Panc1 (cell line): ENCODE results near the gene IGIP. TPM values are rescaled to one million over a fixed set of nuclear protein-coding genes. Genes with fewer than 3 reads are reported as not detected.

Source experiments
- ATAC-seq: fragments of 200-7000 bp; cut with Tn5 transposase; 2 replicates; pipeline ENCODE4 v1.9.1; 2020; ENCODE audit warnings: mild to moderate bottlenecking, moderate library complexity
- BruUV-seq: library from RNA; stranded (reverse); fragments of 400-500 nt; replicated peaks from 2 replicates; lab custom pipeline; 2021; lab: Mats Ljungman, UMichigan
- CTCF ChIA-PET: fragments of 300-600 bp; sonication (Branson Sonifier 250); formaldehyde crosslinking; loops from one replicate; lab custom pipeline; 2022; ENCODE audit warnings: antibody characterized with exemption; lab: Charles Lee
- POLR2A ChIA-PET: fragments of 300-600 bp; sonication (Branson Sonifier 250); formaldehyde crosslinking; loops from one replicate; lab custom pipeline; 2022; ENCODE audit warnings: antibody characterized with exemption; lab: Charles Lee
- DNase-seq: peaks from one replicate; pipeline ENCODE4 v3.0.0-alpha.2; 2010; ENCODE audit warnings: low read depth, low spot score
- H3K27ac ChIP-seq: 2 replicates; pipeline ENCODE4 v1.5.1; 2011; ENCODE audit warnings: mild to moderate bottlenecking, low read length, inconsistent platforms
- H3K27me3 ChIP-seq: fragments of 200-500 bp; sonication (Bioruptor generic); 2 replicates; pipeline ENCODE4 v1.6.0; 2014; ENCODE audit warnings: low read length, inconsistent platforms; ENCODE audit not compliant: control insufficient read depth, insufficient read depth
- H3K36me3 ChIP-seq: fragments of 200-500 bp; sonication (Bioruptor generic); 2 replicates; pipeline ENCODE4 v1.5.1; 2014; ENCODE audit warnings: inconsistent platforms, mild to moderate bottlenecking, low read length, moderate library complexity; ENCODE audit not compliant: control insufficient read depth, insufficient read depth
- H3K4me1 ChIP-seq: 2 replicates; pipeline ENCODE4 v1.5.1; 2011; ENCODE audit warnings: inconsistent platforms, mild to moderate bottlenecking, low read length, moderate library complexity; ENCODE audit not compliant: control insufficient read depth, insufficient read depth
- H3K4me3 ChIP-seq, 2 experiments: 2 replicates each; pipeline ENCODE4 v1.5.1; 2011 to 2012; ENCODE audit warnings: low read depth in 2 of 2, low read length in 2 of 2, mild to moderate bottlenecking in 2 of 2, inconsistent platforms in 1 of 2, moderate library complexity in 1 of 2
- H3K9me3 ChIP-seq: fragments of 200-500 bp; sonication (Bioruptor generic); 2 replicates; pipeline ENCODE4 v1.5.1; 2014; ENCODE audit warnings: low read depth, mild to moderate bottlenecking, inconsistent platforms, low read length, moderate library complexity; ENCODE audit not compliant: control insufficient read depth, insufficient read depth
- POLR2AphosphoS5 ChIP-seq: IDR thresholded peaks from 2 replicates; pipeline ENCODE4 v1.6.1; 2012; ENCODE audit warnings: mild to moderate bottlenecking, low read depth, low read length, moderate library complexity
- SIN3A ChIP-seq: IDR thresholded peaks from 2 replicates; pipeline ENCODE4 v1.6.1; 2012; ENCODE audit warnings: low read depth, mild to moderate bottlenecking, low read length, moderate library complexity, borderline replicate concordance; ENCODE audit not compliant: insufficient read depth
- in situ Hi-C: cut with HindIII; loops from 2 replicates; pipeline ENCODE4 v1.10.0; 2016; ENCODE audit warnings: low sequenced_read_pairs, low pct_unique_long_range_greater_than_20kb
- intact Hi-C: fragments of 100-400 bp; cut with micrococcal nuclease; formaldehyde crosslinking; loops from one replicate; pipeline ENCODE4 v1.10.0; 2022; ENCODE audit not compliant: unreplicated experiment
- total RNA-seq: library from RNA; stranded (reverse); gene quantifications from one replicate; pipeline ENCODE4 v1.2.1, GENCODE V29; 2021; ENCODE audit not compliant: unreplicated experiment
- TF ChIP-seq, protein P1 (sequence below): fragments of 450-650 bp; IDR thresholded peaks from 2 replicates; pipeline ENCODE4 v1.5.1; 2017; ENCODE audit warnings: mild to moderate bottlenecking
- TF ChIP-seq, protein P2 (sequence below), 2 experiments: IDR thresholded peaks; 2 replicates each; pipeline ENCODE4 v1.6.1; 2011 to 2012; ENCODE audit warnings: low read depth in 2 of 2, control low read depth in 1 of 2, low read length in 1 of 2, mild to moderate bottlenecking in 1 of 2, moderate library complexity in 1 of 2; ENCODE audit not compliant: insufficient read depth in 1 of 2

IGIP gene
- total RNA-seq, 1 experiment from 2014 or later: 7.7 TPM

DNA sequence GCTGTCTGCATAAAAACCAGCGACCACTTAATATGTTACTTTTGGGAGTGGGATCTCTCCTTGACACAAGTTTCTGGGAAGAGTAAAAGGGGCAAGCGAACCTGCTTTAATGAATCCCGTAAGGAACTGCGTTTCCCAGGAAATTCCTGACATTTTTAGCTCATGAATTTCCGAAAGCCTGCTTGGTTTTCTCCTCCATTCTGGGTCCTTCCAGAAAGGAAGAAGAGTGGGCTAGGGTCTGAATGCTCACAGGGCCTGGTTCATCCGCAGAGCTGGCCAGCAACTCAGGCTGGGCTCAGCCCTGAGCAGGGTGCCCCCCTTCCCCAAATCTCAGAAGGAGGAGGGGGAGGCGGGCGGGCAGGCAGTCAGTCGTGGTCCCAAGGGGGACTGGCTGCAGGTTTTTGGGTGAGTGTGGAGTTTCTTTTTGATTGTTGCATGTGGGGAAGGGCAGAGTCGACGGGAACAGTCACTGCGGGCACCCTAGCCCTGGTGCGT lies 13.0 kb upstream of the IGIP start:
- TF ChIP-seq SIN3A: no peak
- TF ChIP-seq POLR2AphosphoS5: no peak
- TF ChIP-seq, protein P1, sequence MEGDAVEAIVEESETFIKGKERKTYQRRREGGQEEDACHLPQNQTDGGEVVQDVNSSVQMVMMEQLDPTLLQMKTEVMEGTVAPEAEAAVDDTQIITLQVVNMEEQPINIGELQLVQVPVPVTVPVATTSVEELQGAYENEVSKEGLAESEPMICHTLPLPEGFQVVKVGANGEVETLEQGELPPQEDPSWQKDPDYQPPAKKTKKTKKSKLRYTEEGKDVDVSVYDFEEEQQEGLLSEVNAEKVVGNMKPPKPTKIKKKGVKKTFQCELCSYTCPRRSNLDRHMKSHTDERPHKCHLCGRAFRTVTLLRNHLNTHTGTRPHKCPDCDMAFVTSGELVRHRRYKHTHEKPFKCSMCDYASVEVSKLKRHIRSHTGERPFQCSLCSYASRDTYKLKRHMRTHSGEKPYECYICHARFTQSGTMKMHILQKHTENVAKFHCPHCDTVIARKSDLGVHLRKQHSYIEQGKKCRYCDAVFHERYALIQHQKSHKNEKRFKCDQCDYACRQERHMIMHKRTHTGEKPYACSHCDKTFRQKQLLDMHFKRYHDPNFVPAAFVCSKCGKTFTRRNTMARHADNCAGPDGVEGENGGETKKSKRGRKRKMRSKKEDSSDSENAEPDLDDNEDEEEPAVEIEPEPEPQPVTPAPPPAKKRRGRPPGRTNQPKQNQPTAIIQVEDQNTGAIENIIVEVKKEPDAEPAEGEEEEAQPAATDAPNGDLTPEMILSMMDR: no peak
- intact Hi-C loops: loop anchor here (5.0 kb wide), 1 partner anchor 75 kb away; no protein-coding TSS in a partner anchor
- in situ Hi-C loops: no loop called here
- peaks cover 3% of the 10 kb centered on the region; the same call in 1 of the 2 replicates for H3K36me3 ChIP-seq
- H3K27me3 ChIP-seq: no peaks in the 10 kb centered on the region
- no peak for DNase-seq
- H3K4me1 ChIP-seq: peaks cover 52% of the 10 kb centered on the region
- no peaks in the 10 kb centered on the region for H3K9me3 ChIP-seq
- BruUV-seq: no TSS peak
- H3K4me3 ChIP-seq: peak overlapping the region; percentile 72 to 93
- H3K27ac ChIP-seq: peak overlapping the region; percentile 96
- ChIA-PET CTCF (interaction anchor here (0.7 to 1.0 kb wide), 4 partner anchors 32 to 322 kb away, joined by 3 to 7 read pairs (median 4); no protein-coding TSS in a partner anchor), POLR2A (interaction anchor here (0.7 kb wide), 1 partner anchor 219 kb away, joined by 10 read pairs; no protein-coding TSS in a partner anchor)
- ATAC-seq: peak; percentile 1; the same call in 1 of the 2 replicates

DNA sequence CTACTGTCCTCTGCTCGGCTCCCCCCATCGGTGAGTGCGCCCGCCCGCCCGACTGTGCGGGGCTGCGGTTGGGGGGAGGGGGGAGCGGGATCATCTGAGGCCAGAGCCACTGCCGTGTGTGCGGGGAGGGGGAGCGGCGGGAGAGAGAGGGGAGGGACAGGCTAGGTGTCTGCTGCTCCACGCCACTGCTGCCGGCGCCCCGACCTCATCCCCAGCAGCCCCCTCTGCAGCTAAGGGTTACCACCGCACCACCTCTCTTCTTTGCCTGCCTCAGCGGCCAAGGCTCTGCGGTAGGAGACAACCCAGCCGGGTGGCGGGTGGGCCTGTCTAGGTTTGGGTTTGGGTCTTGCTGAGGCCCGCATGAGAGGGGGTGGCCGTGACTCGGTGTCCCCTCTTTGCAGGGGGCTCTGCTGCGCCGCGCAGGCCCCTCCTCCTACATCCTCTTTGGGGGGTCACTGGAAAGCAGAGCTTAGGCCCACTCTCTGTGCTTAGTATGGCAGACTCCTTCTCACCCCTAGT lies 12.5 kb upstream of the IGIP start:
- CTCF ChIA-PET: interaction anchor here (0.7 kb wide), 1 partner anchor 247 kb away, joined by 7 read pairs; no protein-coding TSS in a partner anchor
- Histone ChIP-seq H3K9me3 (no peaks in the 10 kb centered on the region), H3K27ac (peak overlapping the region; percentile 96), H3K36me3 (peaks cover 3% of the 10 kb centered on the region; the same call in 1 of the 2 replicates), H3K27me3 (no peaks in the 10 kb centered on the region), H3K4me3 (peak overlapping the region; percentile 72 to 93), H3K4me1 (peaks cover 57% of the 10 kb centered on the region)
- intact Hi-C loops: loop anchor here (5.0 kb wide), 1 partner anchor 76 kb away; no protein-coding TSS in a partner anchor
- in situ Hi-C loops: no loop called here
- DNase-seq (no peak), ATAC-seq (peak; percentile 36)
- POLR2A ChIA-PET: no interaction called here
- TF ChIP-seq, protein P2, sequence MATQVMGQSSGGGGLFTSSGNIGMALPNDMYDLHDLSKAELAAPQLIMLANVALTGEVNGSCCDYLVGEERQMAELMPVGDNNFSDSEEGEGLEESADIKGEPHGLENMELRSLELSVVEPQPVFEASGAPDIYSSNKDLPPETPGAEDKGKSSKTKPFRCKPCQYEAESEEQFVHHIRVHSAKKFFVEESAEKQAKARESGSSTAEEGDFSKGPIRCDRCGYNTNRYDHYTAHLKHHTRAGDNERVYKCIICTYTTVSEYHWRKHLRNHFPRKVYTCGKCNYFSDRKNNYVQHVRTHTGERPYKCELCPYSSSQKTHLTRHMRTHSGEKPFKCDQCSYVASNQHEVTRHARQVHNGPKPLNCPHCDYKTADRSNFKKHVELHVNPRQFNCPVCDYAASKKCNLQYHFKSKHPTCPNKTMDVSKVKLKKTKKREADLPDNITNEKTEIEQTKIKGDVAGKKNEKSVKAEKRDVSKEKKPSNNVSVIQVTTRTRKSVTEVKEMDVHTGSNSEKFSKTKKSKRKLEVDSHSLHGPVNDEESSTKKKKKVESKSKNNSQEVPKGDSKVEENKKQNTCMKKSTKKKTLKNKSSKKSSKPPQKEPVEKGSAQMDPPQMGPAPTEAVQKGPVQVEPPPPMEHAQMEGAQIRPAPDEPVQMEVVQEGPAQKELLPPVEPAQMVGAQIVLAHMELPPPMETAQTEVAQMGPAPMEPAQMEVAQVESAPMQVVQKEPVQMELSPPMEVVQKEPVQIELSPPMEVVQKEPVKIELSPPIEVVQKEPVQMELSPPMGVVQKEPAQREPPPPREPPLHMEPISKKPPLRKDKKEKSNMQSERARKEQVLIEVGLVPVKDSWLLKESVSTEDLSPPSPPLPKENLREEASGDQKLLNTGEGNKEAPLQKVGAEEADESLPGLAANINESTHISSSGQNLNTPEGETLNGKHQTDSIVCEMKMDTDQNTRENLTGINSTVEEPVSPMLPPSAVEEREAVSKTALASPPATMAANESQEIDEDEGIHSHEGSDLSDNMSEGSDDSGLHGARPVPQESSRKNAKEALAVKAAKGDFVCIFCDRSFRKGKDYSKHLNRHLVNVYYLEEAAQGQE (IDR thresholded peaks at IDR 0.05; ENCODE audit: insufficient read depth in 1 of 2, low read depth in 2 of 2, low read length in 1 of 2): no peak
- TF ChIP-seq, protein P1: no peak
- no peak for TF ChIP-seq POLR2AphosphoS5
- TF ChIP-seq SIN3A: no peak
- BruUV-seq: no TSS peak
